ENCODE results near the gene PHYKPL. TPM values are rescaled to one million over a fixed set of nuclear protein-coding genes. Genes with fewer than 3 reads are reported as not detected.
"Not testable (repeated sequence)": the region's sequence is repeated elsewhere in the genome, so short reads cannot be mapped to it uniquely, and the experiment has no call there.

PHYKPL gene
- total RNA-seq, 2 experiments from 2014 or later, result 60.4 to 62.1 TPM

DNA sequence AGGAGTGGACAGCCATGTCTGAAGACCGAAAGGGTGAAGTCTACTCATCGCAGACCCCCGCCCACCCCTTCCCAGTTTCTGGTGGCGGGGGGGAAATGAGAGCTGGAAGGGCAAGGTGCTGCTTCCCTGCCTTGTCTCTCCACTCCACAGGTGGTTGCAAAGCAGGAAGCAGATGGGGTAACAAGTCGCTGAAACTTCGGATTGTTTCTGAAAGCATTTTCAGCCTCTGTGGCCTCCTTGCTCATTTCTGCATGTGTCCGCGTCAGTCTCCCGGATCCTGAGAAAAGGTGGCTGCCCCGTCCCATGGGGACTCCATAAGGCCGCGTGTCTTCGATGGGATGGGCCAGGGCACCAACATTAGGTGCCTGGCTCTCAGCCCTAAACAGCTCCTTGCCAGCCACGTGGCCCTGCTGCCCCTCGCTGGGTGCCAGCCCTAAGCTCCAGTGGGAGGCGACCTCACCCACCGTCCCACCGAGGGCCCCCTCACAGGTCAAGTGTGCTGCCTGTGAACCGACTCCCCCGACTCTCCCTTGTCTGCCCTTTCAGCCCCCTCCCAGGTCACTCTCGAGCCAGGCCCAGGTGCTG lies 971 bp downstream of the PHYKPL start:
- TF ChIP-seq, protein P1, sequence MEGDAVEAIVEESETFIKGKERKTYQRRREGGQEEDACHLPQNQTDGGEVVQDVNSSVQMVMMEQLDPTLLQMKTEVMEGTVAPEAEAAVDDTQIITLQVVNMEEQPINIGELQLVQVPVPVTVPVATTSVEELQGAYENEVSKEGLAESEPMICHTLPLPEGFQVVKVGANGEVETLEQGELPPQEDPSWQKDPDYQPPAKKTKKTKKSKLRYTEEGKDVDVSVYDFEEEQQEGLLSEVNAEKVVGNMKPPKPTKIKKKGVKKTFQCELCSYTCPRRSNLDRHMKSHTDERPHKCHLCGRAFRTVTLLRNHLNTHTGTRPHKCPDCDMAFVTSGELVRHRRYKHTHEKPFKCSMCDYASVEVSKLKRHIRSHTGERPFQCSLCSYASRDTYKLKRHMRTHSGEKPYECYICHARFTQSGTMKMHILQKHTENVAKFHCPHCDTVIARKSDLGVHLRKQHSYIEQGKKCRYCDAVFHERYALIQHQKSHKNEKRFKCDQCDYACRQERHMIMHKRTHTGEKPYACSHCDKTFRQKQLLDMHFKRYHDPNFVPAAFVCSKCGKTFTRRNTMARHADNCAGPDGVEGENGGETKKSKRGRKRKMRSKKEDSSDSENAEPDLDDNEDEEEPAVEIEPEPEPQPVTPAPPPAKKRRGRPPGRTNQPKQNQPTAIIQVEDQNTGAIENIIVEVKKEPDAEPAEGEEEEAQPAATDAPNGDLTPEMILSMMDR (IDR thresholded peaks at IDR 0.05), result no peak
- ChIA-PET POLR2A (interaction anchor here (0.7 to 21.3 kb wide), 3 partner anchors 9 to 20 kb away, joined by 3 to 431 read pairs (median 20); partner anchors contain the start of gene HNRNPAB), CTCF (interaction anchor here (1.0 to 1.9 kb wide), 3 partner anchors 16 to 358 kb away, joined by 3 to 5 read pairs (median 3); partner anchors contain the start of genes COL23A1 and HNRNPAB)
- Mint-ChIP-seq H3K9me3 (no peaks in the 10 kb centered on the region), H3K27me3 (no peaks in the 10 kb centered on the region), H3K4me3 (peak overlapping the region; percentile 91), H3K36me3 (ENCODE audit: low read depth) (peaks cover 51% of the 10 kb centered on the region), H3K27ac (peak overlapping the region; percentile 87), H3K4me1 (ENCODE audit: low read depth) (peaks cover 54% of the 10 kb centered on the region)
- DNase-seq (no peak), ATAC-seq (peak; percentile 0)
- intact Hi-C loops (cut with micrococcal nuclease), result no loop called here

DNA sequence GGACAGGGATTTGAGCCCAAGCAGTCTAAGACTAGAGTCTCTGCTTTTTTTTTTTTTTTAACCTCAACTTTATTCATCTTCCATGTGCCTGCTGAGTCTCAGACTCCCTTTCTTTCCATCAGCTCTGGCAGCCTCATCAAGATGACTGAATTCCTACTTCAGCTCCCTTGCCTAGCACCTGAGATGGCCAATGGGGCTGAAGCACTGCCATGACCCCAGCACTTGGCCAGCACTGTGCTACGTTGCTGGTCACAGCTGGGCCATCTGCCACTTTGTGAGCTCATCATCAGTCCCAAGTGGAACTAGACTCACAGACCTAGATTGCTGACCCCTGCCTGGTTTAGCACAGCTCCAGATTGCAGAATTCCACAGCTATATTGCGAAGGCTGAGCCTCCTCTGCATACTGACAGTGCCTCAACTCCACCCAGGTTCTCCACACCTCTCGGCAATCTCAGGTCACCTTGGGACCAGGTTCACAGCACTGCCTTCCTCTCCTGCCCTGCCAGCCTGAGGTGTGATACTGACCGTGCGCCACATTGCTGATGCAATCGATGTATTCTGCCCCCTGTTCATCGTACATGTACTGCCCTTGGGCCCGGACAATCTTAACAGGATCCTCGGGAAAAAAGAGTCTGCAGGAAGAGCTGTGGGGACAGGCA lies 1.6 kb downstream of the PHYKPL start:
- ChIA-PET POLR2A (interaction anchor here (0.7 to 21.3 kb wide), 3 partner anchors 9 to 19 kb away, joined by 3 to 431 read pairs (median 20); partner anchors contain the start of gene HNRNPAB), CTCF (interaction anchor here (0.7 to 1.9 kb wide), 5 partner anchors 10 to 359 kb away, joined by 3 to 5 read pairs (median 3); partner anchors contain the start of genes COL23A1 and HNRNPAB)
- H3K27me3 Mint-ChIP-seq, result no peaks in the 10 kb centered on the region
- H3K36me3 Mint-ChIP-seq (ENCODE audit: low read depth), result peaks cover 54% of the 10 kb centered on the region
- intact Hi-C loops (cut with micrococcal nuclease), result no loop called here
- ATAC-seq, result no peak
- H3K4me1 Mint-ChIP-seq (ENCODE audit: low read depth), result peaks cover 51% of the 10 kb centered on the region
- DNase-seq, result no peak
- TF ChIP-seq, protein P1 (IDR thresholded peaks at IDR 0.05), result no peak
- H3K9me3 Mint-ChIP-seq, result no peaks in the 10 kb centered on the region
- H3K4me3 Mint-ChIP-seq, result peak overlapping the region; percentile 91
- H3K27ac Mint-ChIP-seq, result peak overlapping the region; percentile 87

DNA sequence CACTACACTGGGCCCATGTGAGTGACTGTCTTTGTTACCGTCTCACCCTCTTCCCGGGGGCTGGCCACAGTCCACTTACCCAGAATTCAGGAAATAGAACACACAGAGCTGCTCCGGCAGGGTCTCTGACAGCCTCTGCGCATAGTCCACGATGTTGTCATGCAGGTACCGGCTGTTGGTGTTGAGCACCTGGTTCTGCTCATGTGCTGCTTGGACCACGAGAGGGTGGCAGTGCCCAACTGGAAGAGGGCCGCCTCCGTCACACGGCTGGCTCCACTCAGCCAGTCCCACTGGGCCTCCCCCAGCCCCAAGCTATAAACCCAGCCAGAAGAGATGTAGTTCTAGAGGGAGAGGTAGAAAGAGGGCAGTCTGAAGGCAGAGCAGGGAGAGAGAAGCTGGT lies 2.7 kb downstream of the PHYKPL start:
- peak overlapping the region; percentile 91 for H3K4me3 Mint-ChIP-seq
- H3K27me3 Mint-ChIP-seq, result no peaks in the 10 kb centered on the region
- ChIA-PET CTCF (interaction anchor here (0.9 to 2.6 kb wide), 3 partner anchors 12 to 360 kb away, joined by 3 to 5 read pairs (median 5); partner anchors contain the start of genes COL23A1 and HNRNPAB), POLR2A (interaction anchor here (3.3 to 21.3 kb wide), 2 partner anchors 8 to 18 kb away, joined by 20 to 431 read pairs; partner anchors contain the start of gene HNRNPAB)
- H3K27ac Mint-ChIP-seq, result peak overlapping the region; percentile 87
- peaks cover 62% of the 10 kb centered on the region for H3K36me3 Mint-ChIP-seq (ENCODE audit: low read depth)
- DNase-seq (no peak), ATAC-seq (no peak)
- peaks cover 47% of the 10 kb centered on the region for H3K4me1 Mint-ChIP-seq (ENCODE audit: low read depth)
- TF ChIP-seq, protein P1 (IDR thresholded peaks at IDR 0.05), result no peak
- H3K9me3 Mint-ChIP-seq, result no peaks in the 10 kb centered on the region
- intact Hi-C loops (cut with micrococcal nuclease), result no loop called here

DNA sequence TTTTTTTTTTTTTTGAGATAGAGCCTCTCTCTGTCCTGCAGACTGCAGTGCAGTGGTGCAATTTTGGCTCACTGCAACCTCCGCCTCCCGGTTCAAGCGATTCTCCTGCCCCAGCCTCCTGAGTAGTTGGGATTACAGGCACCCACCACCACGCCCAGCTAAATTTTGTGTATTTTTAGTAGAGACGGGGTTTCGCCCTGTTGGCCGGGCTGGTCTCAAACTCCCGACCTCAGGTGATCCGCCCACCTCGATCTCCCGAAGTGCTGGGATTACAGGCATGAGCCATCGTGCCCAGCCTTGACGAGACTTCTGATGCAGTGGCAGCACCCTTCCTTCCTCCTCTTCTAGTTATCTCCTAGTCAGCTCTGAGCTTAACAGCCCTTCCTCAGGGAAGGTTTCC lies 3.5 kb downstream of the PHYKPL start:
- H3K4me1 Mint-ChIP-seq (ENCODE audit: low read depth), result peaks cover 41% of the 10 kb centered on the region
- ChIA-PET CTCF (interaction anchor here (1.1 to 2.6 kb wide), 2 partner anchors 51 to 361 kb away, joined by 3 to 5 read pairs; partner anchors contain the start of gene COL23A1), POLR2A (interaction anchor here (1.0 to 21.3 kb wide), 2 partner anchors 17 to 28 kb away, joined by 4 to 431 read pairs; partner anchors contain the start of gene HNRNPAB)
- peak overlapping the region; percentile 14 for H3K27ac Mint-ChIP-seq
- H3K27me3 Mint-ChIP-seq; intact Hi-C loops (cut with micrococcal nuclease); ATAC-seq; H3K9me3 Mint-ChIP-seq; DNase-seq: not testable (repeated sequence)
- H3K36me3 Mint-ChIP-seq (ENCODE audit: low read depth), result peaks cover 63% of the 10 kb centered on the region
- peak overlapping the region; percentile 20 for H3K4me3 Mint-ChIP-seq

DNA sequence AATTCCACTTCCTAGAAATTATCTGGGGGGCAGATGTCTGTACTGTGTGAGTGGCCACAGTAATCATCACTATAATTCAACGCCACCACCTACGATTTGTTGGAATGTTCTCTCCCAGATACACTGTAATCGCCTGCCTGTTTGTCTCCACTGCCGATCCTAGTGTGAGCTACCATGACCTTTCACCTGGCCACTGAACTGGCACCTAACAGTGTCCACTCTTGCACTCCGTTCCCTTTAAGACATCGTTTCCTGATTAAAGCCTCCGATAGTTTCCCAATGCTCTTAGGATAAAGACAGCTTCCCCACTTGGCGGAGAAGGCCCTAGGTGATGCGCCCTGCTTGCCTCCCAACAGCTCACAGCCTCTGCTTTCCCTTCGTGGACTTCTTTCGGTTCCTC lies 4.0 kb downstream of the PHYKPL start:
- Mint-ChIP-seq H3K36me3 (ENCODE audit: low read depth) (peaks cover 65% of the 10 kb centered on the region), H3K4me3 (no peak overlapping the region), H3K4me1 (ENCODE audit: low read depth) (peaks cover 39% of the 10 kb centered on the region), H3K27me3 (no peaks in the 10 kb centered on the region), H3K27ac (no peak overlapping the region), H3K9me3 (no peaks in the 10 kb centered on the region)
- DNase-seq (no peak), ATAC-seq (no peak)
- ChIA-PET CTCF (interaction anchor here (1.1 to 2.6 kb wide), 2 partner anchors 52 to 362 kb away, joined by 3 to 5 read pairs; partner anchors contain the start of gene COL23A1), POLR2A (interaction anchor here (1.0 to 21.3 kb wide), 2 partner anchors 17 to 27 kb away, joined by 4 to 431 read pairs; partner anchors contain the start of gene HNRNPAB)
- intact Hi-C loops (cut with micrococcal nuclease), result no loop called here
- TF ChIP-seq, protein P1 (IDR thresholded peaks at IDR 0.05), result no peak

Measured in activated CD8-positive, alpha-beta T cell treated with anti-CD3 and anti-CD28 coated beads for 36 hours (primary cell).